Tibial nerve (tissue), 3 donors: ENCODE measurements around the gene TNS3.

Experiments used
- CTCF ChIP-seq, 5 experiments: fragments of 200-600 bp in 3 of 5; fragments of 450-650 bp in 2 of 5; sonication (generic) in 3 of 5; IDR thresholded peaks; one replicate each; pipeline ENCODE4 v1.5.1; 2016 to 2019; ENCODE audit warnings: antibody characterized with exemption in 5 of 5, mild to moderate bottlenecking in 3 of 5, moderate library complexity in 2 of 5
- POLR2A ChIP-seq, 2 donors: fragments of 450-650 bp; IDR thresholded peaks; one replicate each; pipeline ENCODE4 v1.6.1; 2017; ENCODE audit warnings: antibody characterized with exemption in 2 of 2, mild to moderate bottlenecking in 2 of 2, moderate library complexity in 2 of 2

GRCh38 chr7:47326808-47327207 lies 255.1 kb downstream of the TNS3 start:
- no peak for TF ChIP-seq POLR2A (IDR thresholded peaks at IDR 0.05)
- no peak for TF ChIP-seq CTCF (IDR thresholded peaks at IDR 0.05)
